H1 (cell line): ENCODE data around the gene ARHGDIG. TPM values are rescaled to one million over a fixed set of nuclear protein-coding genes. Genes with fewer than 3 reads are reported as not detected.

Experiments used
- BRCA1 ChIP-seq: IDR thresholded peaks from 2 replicates; pipeline ENCODE4 v1.6.1; 2012; ENCODE audit warnings: low read depth, low read length, improper control_type of control experiment
- HDAC6 ChIP-seq: IDR thresholded peaks from one replicate; pipeline ENCODE4 v1.7.1; 2012; ENCODE audit warnings: low read depth, mild to moderate bottlenecking, inconsistent platforms, low read length, moderate library complexity
- NANOG ChIP-seq: IDR thresholded peaks from 2 replicates; pipeline ENCODE4 v1.6.1; 2011; ENCODE audit warnings: low read length, low read depth, mild to moderate bottlenecking, inconsistent platforms; ENCODE audit not compliant: insufficient read depth, poor library complexity, severe bottlenecking
- SIN3A ChIP-seq, 2 experiments: IDR thresholded peaks in 1 of 2; conservative IDR thresholded peaks in 1 of 2; 2 replicates each; pipeline ENCODE4 v1.6.1; 2011 to 2012; ENCODE audit warnings: low read length in 2 of 2, improper control_type of control experiment in 1 of 2, low read depth in 1 of 2, mild to moderate bottlenecking in 1 of 2
- SP2 ChIP-seq: IDR thresholded peaks from 2 replicates; pipeline ENCODE4 v1.6.1; 2012; ENCODE audit warnings: mild to moderate bottlenecking, low read length, inconsistent platforms
- polyA plus RNA-seq, 7 experiments: library from polyadenylated mRNA; depleted of rRNA in 3 of 7; stranded (reverse) in 5 of 7; unstranded in 2 of 7; fragments of >200 nt in 5 of 7; fragments of 200-250 nt in 2 of 7; gene quantifications; 1 replicate in 5 of 7; 2 replicates in 1 of 7; 4 replicates in 1 of 7; pipeline versions ENCODE4 v1.2.1 to v1.2.3, GENCODE V29; 2011 to 2013; ENCODE audit warnings: missing spikeins in 2 of 7, mixed read lengths in 2 of 7
- total RNA-seq: library from RNA; stranded (reverse); fragmentation: NEBNext Ultra II Directional; extraction: Animal tissue kit (Norgen Biotek cat#: 25700); gene quantifications from 2 replicates; pipeline ENCODE4 v1.2.1, GENCODE V29; 2021

Gene ARHGDIG
- total and polyA plus RNA-seq, 2 of the 8 experiments (the other 6 are each of a cell fraction or from before 2014, with no cell fraction given) = 1.2 to 2.9 TPM

- TF ChIP-seq NANOG (no peak), SP2 (no peak), HDAC6 (no peak), SIN3A (conservative IDR thresholded peaks at IDR 0.05 in 1 of 2, IDR thresholded peaks at IDR 0.05 in 1 of 2; ENCODE audit: low read depth in 1 of 2, low read length in 2 of 2) (no peak), BRCA1 (no peak)
These were observed 5.0 kb downstream of the ARHGDIG start (continued) for GRCh38 chr16:285146-286055.
